Prostate gland (tissue), 2 donors: ENCODE measurements around the gene DENND5A. TPM values are rescaled to one million over a fixed set of nuclear protein-coding genes. Genes with fewer than 3 reads are reported as not detected.
"Not testable (repeated sequence)": the region's sequence is repeated elsewhere in the genome, so short reads cannot be mapped to it uniquely, and the experiment has no call there.

Source experiments
- DNase-seq: peaks from one replicate; pipeline ENCODE4 v3.0.0-alpha.2; 2019; ENCODE audit warnings: low spot score
- H3K27ac ChIP-seq, 2 donors: fragments of 200-600 bp; sonication (generic); 2 replicates each; pipeline ENCODE4 v1.5.1; 2017 to 2019
- H3K27me3 ChIP-seq: fragments of 200-600 bp; sonication (generic); replicated peaks from 2 replicates; pipeline ENCODE4 v1.5.1; 2019; ENCODE audit not compliant: insufficient read depth
- H3K36me3 ChIP-seq, 2 donors: fragments of 200-600 bp; sonication (generic); 1 replicate in 1 of 2; 2 replicates in 1 of 2; pipeline versions ENCODE4 v1.5.1 to v1.8.1; 2017 to 2019
- H3K4me1 ChIP-seq: fragments of 200-600 bp; sonication (generic); replicated peaks from 2 replicates; pipeline ENCODE4 v1.5.1; 2019
- H3K4me3 ChIP-seq, 2 donors: fragments of 200-600 bp; sonication (generic); 2 replicates each; pipeline ENCODE4 v1.5.1; 2017 to 2019
- H3K9me3 ChIP-seq: fragments of 200-600 bp; sonication (generic); 2 replicates; pipeline ENCODE4 v1.5.1; 2017
- POLR2A ChIP-seq: fragments of 450-650 bp; IDR thresholded peaks from one replicate; pipeline ENCODE4 v1.6.1; 2016; ENCODE audit warnings: antibody characterized with exemption, mild to moderate bottlenecking
- POLR2AphosphoS5 ChIP-seq: sonication (generic); formaldehyde crosslinking; IDR thresholded peaks from one replicate; pipeline ENCODE4 v1.6.1; 2017; ENCODE audit warnings: antibody characterized with exemption
- WGBS: methylation state at CpG from one replicate; pipeline ENCODE4 v1.1.5; 2018; 5-methylcytosine and 5-hydroxymethylcytosine counted together
- intact Hi-C: fragments of 100-400 bp; cut with DNase I; formaldehyde crosslinking; loops from one replicate; pipeline ENCODE4 v1.14.2; 2022
- total RNA-seq, 2 donors: library from RNA; depleted of rRNA; stranded (reverse); fragments of >200 nt; gene quantifications; one replicate each; pipeline ENCODE4 v1.1.0, GENCODE V29; 2016
- TF ChIP-seq, protein P1 (sequence below), 4 experiments: fragments of 200-600 bp in 2 of 4; fragments of 450-650 bp in 2 of 4; sonication (generic) in 2 of 4; IDR thresholded peaks; 1 replicate in 3 of 4; 2 replicates in 1 of 4; pipeline ENCODE4 v1.5.1; 2016 to 2019; ENCODE audit warnings: antibody characterized with exemption in 4 of 4, mild to moderate bottlenecking in 2 of 4, moderate library complexity in 2 of 4

Gene DENND5A
- total RNA-seq, 2 donors from 2014 or later = 25.4 to 84.6 TPM

GRCh38 chr11:9266132-9266736 is 1.1 kb upstream of the DENND5A start:
- 86% methylated on average over 13 of the region's 13 CpGs for WGBS
- Histone ChIP-seq H3K27ac (no peak overlapping the region), H3K4me3 (no peak overlapping the region)

DNA sequence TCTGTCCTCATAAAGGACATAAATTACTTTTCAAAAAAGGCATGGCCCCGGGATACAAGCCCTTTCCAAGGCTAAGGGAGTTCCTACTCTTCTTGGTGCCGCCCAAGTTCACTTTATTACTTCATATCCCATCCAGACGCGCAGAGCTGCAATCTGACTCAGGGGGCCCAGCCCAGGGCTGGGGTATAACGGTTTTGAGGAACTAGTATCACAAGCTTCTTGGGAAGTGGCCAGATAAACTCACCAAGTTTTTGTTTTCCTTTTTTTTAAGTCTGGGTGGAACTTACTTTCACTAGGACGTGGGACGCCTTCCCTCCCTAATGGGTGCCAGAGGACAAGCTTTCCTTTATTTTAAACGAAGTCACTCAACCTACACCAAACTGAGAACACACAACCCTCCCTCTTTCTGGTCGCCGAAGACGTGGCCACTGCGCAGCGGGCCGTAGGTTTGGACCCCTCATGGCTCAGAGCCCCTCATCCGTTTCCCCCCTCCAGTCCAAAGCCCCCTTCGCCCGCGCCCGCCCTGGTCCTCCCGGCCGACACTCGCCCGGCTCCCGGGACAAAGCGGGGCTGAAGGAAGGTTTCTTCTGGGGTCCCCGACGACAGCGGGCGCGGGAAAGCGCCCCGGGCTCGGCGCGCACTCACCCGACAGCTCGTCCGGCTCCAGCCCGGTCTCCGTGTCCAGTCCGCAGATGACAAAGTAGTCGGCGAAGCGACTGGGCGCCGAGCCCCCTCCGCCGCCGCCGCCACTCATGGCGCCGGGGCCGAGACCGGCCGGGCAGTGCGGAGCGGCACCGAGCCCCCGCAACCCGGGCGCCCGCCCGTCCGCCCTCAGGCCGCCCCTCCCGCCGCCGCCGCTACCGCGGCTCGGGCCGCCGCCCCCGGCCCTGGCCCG is 587 bp downstream of the DENND5A start:
- peak overlapping the region; percentile 86 to 89 for H3K27ac ChIP-seq
- H3K27me3 ChIP-seq = no peaks in the 10 kb centered on the region
- TF ChIP-seq POLR2AphosphoS5 (peak; percentile 54), POLR2A (no peak)
- TF ChIP-seq, protein P1, sequence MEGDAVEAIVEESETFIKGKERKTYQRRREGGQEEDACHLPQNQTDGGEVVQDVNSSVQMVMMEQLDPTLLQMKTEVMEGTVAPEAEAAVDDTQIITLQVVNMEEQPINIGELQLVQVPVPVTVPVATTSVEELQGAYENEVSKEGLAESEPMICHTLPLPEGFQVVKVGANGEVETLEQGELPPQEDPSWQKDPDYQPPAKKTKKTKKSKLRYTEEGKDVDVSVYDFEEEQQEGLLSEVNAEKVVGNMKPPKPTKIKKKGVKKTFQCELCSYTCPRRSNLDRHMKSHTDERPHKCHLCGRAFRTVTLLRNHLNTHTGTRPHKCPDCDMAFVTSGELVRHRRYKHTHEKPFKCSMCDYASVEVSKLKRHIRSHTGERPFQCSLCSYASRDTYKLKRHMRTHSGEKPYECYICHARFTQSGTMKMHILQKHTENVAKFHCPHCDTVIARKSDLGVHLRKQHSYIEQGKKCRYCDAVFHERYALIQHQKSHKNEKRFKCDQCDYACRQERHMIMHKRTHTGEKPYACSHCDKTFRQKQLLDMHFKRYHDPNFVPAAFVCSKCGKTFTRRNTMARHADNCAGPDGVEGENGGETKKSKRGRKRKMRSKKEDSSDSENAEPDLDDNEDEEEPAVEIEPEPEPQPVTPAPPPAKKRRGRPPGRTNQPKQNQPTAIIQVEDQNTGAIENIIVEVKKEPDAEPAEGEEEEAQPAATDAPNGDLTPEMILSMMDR (IDR thresholded peaks at IDR 0.05) = no peak
- H3K4me1 ChIP-seq = no peaks in the 10 kb centered on the region
- no peaks in the 10 kb centered on the region for H3K9me3 ChIP-seq
- peak; percentile 19 for DNase-seq
- WGBS = 1% methylated on average over 58 of the region's 76 CpGs
- intact Hi-C loops = no loop called here
- no peaks in the 10 kb centered on the region for H3K36me3 ChIP-seq
- H3K4me3 ChIP-seq = peak overlapping the region; percentile 68 to 81

More at GRCh38 chr11:9266132-9266736, 1.1 kb upstream of the DENND5A start:
- H3K4me1 ChIP-seq = no peaks in the 10 kb centered on the region
- H3K27me3 ChIP-seq = no peaks in the 10 kb centered on the region
- H3K36me3 ChIP-seq = no peaks in the 10 kb centered on the region
- intact Hi-C loops = no loop called here
- H3K9me3 ChIP-seq = no peaks in the 10 kb centered on the region
- TF ChIP-seq, protein P1 (IDR thresholded peaks at IDR 0.05) = no peak
- no peak for TF ChIP-seq POLR2AphosphoS5
- no peak for DNase-seq

DNA sequence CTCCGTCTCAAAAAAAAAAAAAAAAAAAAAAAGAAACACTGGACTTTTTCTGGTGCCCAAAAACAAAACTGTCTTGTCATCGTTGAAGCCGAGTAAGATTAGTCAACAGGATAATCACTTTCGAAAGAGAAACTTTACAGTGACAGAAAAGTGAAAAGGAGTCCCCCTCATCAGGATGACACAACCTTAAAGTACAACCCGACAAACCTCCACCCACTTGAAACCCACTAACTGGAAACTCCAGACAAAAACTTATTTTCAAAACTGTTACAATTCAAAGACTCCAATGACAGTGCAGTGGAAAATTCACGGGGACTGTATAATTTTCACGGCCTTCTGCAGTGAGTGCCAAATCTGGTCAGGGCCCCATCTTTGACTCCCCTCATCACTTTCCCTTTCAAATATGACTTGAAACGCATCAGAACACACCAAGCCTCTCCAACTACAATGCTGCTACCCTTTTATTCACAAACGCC is 1.3 kb downstream of the DENND5A start:
- TF ChIP-seq POLR2A = no peak
- TF ChIP-seq POLR2AphosphoS5 = no peak
- TF ChIP-seq, protein P1 (IDR thresholded peaks at IDR 0.05) = no peak
- WGBS = 9% methylated on average over 9 of the region's 9 CpGs
- Histone ChIP-seq H3K27me3 (no peaks in the 10 kb centered on the region), H3K4me1 (no peaks in the 10 kb centered on the region), H3K9me3 (no peaks in the 10 kb centered on the region), H3K27ac (peak overlapping the region; percentile 86 to 89), H3K4me3 (peak overlapping the region; percentile 68 to 81), H3K36me3 (no peaks in the 10 kb centered on the region)
- DNase-seq = no peak
- intact Hi-C loops = no loop called here

DNA sequence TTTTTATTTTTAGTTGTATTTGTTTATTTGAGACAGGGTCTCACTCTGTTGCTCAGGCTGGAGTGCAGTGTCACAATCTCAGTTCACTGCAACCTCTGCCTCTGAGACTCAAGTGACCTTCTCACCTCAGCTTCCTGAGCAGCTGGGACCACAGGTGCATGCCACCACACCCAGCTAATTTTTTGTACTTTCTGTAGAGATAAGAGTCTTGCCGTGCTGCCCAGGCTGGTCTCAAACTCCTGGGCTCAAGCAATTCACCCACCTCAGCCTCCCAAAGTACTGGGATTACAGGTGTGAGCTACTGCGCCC is 4.4 kb downstream of the DENND5A start:
- H3K4me3 ChIP-seq, H3K27me3 ChIP-seq, H3K9me3 ChIP-seq, DNase-seq, intact Hi-C loops, H3K27ac ChIP-seq, H3K4me1 ChIP-seq, H3K36me3 ChIP-seq: not testable (repeated sequence)
- 80% methylated on average over 2 of the region's 2 CpGs for WGBS

GRCh38 chr11:9259981-9260837 is 4.9 kb downstream of the DENND5A start:
- Histone ChIP-seq H3K4me1 (no peaks in the 10 kb centered on the region), H3K27ac (no peak overlapping the region), H3K9me3 (no peaks in the 10 kb centered on the region), H3K36me3 (no peaks in the 10 kb centered on the region), H3K4me3 (no peak overlapping the region), H3K27me3 (no peaks in the 10 kb centered on the region)
- intact Hi-C loops = no loop called here
- no peak for TF ChIP-seq POLR2AphosphoS5
- TF ChIP-seq POLR2A = no peak
- TF ChIP-seq, protein P1 (IDR thresholded peaks at IDR 0.05) = no peak
- WGBS = 63% methylated on average over 4 of the region's 4 CpGs
- DNase-seq = no peak

DNA sequence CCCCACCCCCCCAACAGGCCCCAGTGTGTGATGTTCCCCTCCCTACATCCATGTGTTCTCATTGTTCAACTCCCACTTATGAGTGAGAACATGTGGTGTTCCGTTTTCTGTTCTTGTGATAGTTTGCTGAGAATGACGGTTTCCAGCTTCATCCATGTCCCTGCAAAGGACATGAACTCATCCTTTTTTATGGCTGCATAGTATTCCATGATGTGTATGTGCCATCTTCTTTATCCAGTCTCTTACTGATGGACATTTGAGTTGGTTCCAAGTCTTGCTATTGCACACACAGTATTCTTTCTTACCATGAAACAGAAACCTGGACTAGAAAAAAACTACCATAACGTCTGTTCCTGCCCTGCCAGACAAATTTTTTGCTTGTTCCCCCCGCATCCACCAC is 6.9 kb downstream of the DENND5A start:
- H3K9me3 ChIP-seq, intact Hi-C loops, H3K27me3 ChIP-seq, H3K36me3 ChIP-seq, DNase-seq, H3K27ac ChIP-seq, H3K4me1 ChIP-seq, H3K4me3 ChIP-seq: not testable (repeated sequence)
- WGBS = 90% methylated on average over 4 of the region's 4 CpGs
